A673 (cell line): ENCODE data around the gene SLC26A11. TPM values are rescaled to one million over a fixed set of nuclear protein-coding genes. Genes with fewer than 3 reads are reported as not detected.

ENCODE experiments used
- BruUV-seq: library from RNA; stranded (reverse); fragments of 400-500 nt; replicated peaks from 2 replicates; lab custom pipeline; 2021; lab: Mats Ljungman, UMichigan
- CTCF ChIA-PET: fragments of 300-600 bp; sonication (Branson Sonifier 250); formaldehyde crosslinking; loops from one replicate; lab custom pipeline; 2022; ENCODE audit warnings: antibody characterized with exemption; lab: Charles Lee
- POLR2A ChIA-PET: fragments of 300-600 bp; sonication (Branson Sonifier 250); formaldehyde crosslinking; loops from one replicate; lab custom pipeline; 2022; ENCODE audit warnings: antibody characterized with exemption; ENCODE audit not compliant: low non-redundant PET; lab: Charles Lee
- DNase-seq: peaks from one replicate; pipeline ENCODE4 v3.0.0-alpha.2; 2015; ENCODE audit warnings: low spot score
- H3K27ac ChIP-seq: fragments of 200-600 bp; sonication (generic); 2 replicates; pipeline ENCODE4 v1.5.1; 2016; ENCODE audit warnings: mixed run types, low read depth, mild to moderate bottlenecking, mixed read lengths, antibody characterized with exemption, low read length; ENCODE audit not compliant: poor library complexity, severe bottlenecking
- H3K27me3 ChIP-seq: fragments of 200-600 bp; sonication (generic); replicated peaks from 2 replicates; pipeline ENCODE4 v1.6.1; 2017; ENCODE audit warnings: mixed run types, low read depth, mild to moderate bottlenecking, mixed read lengths, antibody characterized with exemption, low read length; ENCODE audit not compliant: insufficient read depth, poor library complexity
- H3K36me3 ChIP-seq: fragments of 200-600 bp; sonication (generic); 2 replicates; pipeline ENCODE4 v1.6.1; 2016; ENCODE audit warnings: mixed run types, mild to moderate bottlenecking, mixed read lengths, antibody characterized with exemption, low read length; ENCODE audit not compliant: insufficient read depth, poor library complexity, severe bottlenecking
- H3K4me1 ChIP-seq: fragments of 200-600 bp; sonication (generic); 2 replicates; pipeline ENCODE4 v1.6.1; 2017; ENCODE audit warnings: mixed run types, mild to moderate bottlenecking, mixed read lengths, antibody characterized with exemption, low read length; ENCODE audit not compliant: insufficient read depth, poor library complexity, severe bottlenecking
- H3K4me3 ChIP-seq: fragments of 200-600 bp; sonication (generic); 2 replicates; pipeline ENCODE4 v1.5.1; 2016; ENCODE audit warnings: low read depth, mixed run types, mild to moderate bottlenecking, mixed read lengths, low read length; ENCODE audit not compliant: poor library complexity, severe bottlenecking
- H3K9me3 ChIP-seq: fragments of 200-600 bp; sonication (generic); 2 replicates; pipeline ENCODE4 v1.6.1; 2016; ENCODE audit warnings: mixed run types, low read depth, mild to moderate bottlenecking, mixed read lengths, antibody characterized with exemption, low read length; ENCODE audit not compliant: poor library complexity, severe bottlenecking
- EZH2 ChIP-seq: fragments of 200-600 bp; sonication (generic); IDR thresholded peaks from 2 replicates; pipeline ENCODE4 v1.6.1; 2017; ENCODE audit warnings: borderline replicate concordance, low read depth, mild to moderate bottlenecking, mixed read lengths, antibody characterized with exemption, low read length; ENCODE audit not compliant: poor library complexity, severe bottlenecking
- intact Hi-C: fragments of 100-400 bp; cut with micrococcal nuclease; formaldehyde crosslinking; loops from one replicate; pipeline ENCODE4 v1.10.0; 2022; ENCODE audit not compliant: unreplicated experiment
- total RNA-seq: library from RNA; stranded (reverse); gene quantifications from 2 replicates; pipeline ENCODE4 v1.2.3, GENCODE V29; 2021
- TF ChIP-seq, protein P1 (sequence below): fragments of 300-800, 200-600 bp; sonication (generic); conservative IDR thresholded peaks from 2 replicates; pipeline ENCODE4 v1.5.1; 2017; ENCODE audit warnings: low read depth, mild to moderate bottlenecking, antibody characterized with exemption, low read length, moderate library complexity, mixed read lengths

The SLC26A11 gene
- total RNA-seq, 1 experiment from 2014 or later: 23.5 TPM

DNA sequence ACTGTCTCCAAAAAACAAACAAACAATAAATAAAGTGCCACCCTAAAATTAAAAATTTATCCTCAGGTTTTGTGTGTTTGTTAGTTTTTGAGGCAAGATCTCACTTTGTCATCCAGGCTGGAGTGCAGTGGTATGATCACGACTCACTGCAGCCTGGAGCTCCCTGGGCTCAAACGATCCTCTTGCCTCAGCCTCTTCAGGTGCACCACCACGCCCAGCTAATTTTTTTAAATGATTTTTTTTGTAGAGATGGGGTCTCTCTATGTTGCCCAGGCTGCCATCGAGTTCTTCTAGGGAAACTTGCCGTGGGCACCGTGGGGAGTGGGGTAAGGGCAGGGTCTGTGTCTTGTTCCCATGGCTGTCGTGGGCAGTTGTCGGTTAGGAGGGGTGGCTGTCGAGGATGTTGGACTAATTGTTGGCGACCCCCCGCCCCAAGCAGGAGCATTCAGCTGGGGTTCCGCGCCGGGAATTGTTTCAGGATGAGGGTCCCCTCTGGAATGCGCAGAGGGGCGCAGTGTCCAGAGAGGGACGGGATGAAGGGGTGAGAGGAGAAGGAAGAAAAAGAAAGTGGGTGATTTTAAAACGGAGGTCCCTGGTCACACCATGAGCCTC is 39.3 kb downstream of the SLC26A11 start:
- no peak for DNase-seq
- Histone ChIP-seq H3K4me1 (peaks cover 28% of the 10 kb centered on the region), H3K27ac (peak overlapping the region; percentile 78), H3K4me3 (peak overlapping the region; percentile 40), H3K36me3 (peaks cover 3% of the 10 kb centered on the region), H3K27me3 (no peaks in the 10 kb centered on the region), H3K9me3 (no peaks in the 10 kb centered on the region)
- intact Hi-C loops: no loop called here
- ChIA-PET POLR2A (no interaction called here), CTCF (no interaction called here)
- no TSS peak for BruUV-seq
- TF ChIP-seq, protein P1, sequence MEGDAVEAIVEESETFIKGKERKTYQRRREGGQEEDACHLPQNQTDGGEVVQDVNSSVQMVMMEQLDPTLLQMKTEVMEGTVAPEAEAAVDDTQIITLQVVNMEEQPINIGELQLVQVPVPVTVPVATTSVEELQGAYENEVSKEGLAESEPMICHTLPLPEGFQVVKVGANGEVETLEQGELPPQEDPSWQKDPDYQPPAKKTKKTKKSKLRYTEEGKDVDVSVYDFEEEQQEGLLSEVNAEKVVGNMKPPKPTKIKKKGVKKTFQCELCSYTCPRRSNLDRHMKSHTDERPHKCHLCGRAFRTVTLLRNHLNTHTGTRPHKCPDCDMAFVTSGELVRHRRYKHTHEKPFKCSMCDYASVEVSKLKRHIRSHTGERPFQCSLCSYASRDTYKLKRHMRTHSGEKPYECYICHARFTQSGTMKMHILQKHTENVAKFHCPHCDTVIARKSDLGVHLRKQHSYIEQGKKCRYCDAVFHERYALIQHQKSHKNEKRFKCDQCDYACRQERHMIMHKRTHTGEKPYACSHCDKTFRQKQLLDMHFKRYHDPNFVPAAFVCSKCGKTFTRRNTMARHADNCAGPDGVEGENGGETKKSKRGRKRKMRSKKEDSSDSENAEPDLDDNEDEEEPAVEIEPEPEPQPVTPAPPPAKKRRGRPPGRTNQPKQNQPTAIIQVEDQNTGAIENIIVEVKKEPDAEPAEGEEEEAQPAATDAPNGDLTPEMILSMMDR: no peak

DNA sequence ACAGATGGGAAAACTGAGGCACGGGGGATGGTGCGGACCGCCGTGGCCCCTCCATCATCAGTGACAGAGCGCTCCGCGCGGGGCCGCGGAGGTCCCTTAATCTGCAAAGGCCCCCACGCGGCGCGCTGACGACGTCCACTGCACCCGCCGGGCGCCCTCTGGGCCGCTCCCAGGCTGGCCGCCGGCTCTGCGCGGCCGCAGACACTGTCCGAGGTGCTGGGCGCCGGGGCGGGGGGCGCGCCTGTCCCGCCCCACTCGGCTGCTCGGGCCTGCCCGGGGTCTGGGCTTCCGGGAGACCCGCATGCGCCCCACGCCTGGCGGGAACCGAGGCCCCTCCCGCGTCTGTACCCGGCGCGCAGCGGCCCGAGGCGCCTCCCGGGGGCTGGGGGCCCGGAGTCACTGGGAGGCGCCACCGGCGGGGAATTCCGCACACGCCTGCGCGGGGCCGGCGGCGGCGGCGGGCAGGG is 39.9 kb downstream of the SLC26A11 start:
- intact Hi-C loops: no loop called here
- peaks cover 22% of the 10 kb centered on the region for H3K4me1 ChIP-seq
- H3K4me3 ChIP-seq: peak overlapping the region; percentile 40
- H3K9me3 ChIP-seq: no peaks in the 10 kb centered on the region
- CTCF ChIA-PET: no interaction called here
- peaks cover 4% of the 10 kb centered on the region for H3K36me3 ChIP-seq
- BruUV-seq: TSS peak; percentile 58
- DNase-seq: peak; percentile 74
- H3K27ac ChIP-seq: peak overlapping the region; percentile 78
- TF ChIP-seq EZH2: no peak
- TF ChIP-seq, protein P1: no peak
- no peaks in the 10 kb centered on the region for H3K27me3 ChIP-seq
- POLR2A ChIA-PET: no interaction called here

DNA sequence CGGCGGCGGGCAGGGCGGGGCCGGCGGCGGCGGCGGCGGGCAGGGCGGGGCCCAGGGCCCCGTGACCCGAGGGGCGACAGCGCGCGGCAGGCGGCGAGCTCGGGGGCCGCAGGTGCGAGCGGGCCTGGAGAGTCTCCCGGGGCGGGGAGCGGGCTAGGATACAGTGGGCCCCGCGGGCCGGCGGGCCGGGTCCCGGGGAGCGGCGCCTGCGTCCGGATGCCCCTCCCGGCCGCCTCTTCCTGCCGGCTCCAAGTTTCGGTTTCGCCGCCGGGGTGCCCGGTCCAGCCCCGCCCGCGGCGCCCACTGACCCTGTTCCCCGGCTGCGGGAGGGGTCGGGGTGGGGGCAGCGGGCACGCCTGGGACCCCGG is 40.5 kb downstream of the SLC26A11 start, which contains the start of gene RNF213:
RNF213 (plus strand) TSS at position 62 of the 368 bp plus-strand sequence. CDS start 2,830 bp downstream, outside the sequence.
- H3K27ac ChIP-seq: peak within 1 kb of the TSS; percentile 89
- intact Hi-C loops: no loop called here
- H3K36me3 ChIP-seq: peaks cover 6% of the 10 kb centered on the region
- no peaks in the 10 kb centered on the region for H3K27me3 ChIP-seq
- H3K4me3 ChIP-seq: peak within 1 kb of the TSS; percentile 98
- no peaks in the 10 kb centered on the region for H3K9me3 ChIP-seq
- peak; percentile 43 for DNase-seq
- ChIA-PET POLR2A (no interaction called here), CTCF (no interaction called here)
- peaks cover 20% of the 10 kb centered on the region for H3K4me1 ChIP-seq
- TF ChIP-seq, protein P1: no peak
- no peak for TF ChIP-seq EZH2
- no TSS peak for BruUV-seq
